ACC112 (cell line): ENCODE data around the gene PNPLA3.

ENCODE experiments used
- H2AFZ ChIP-seq: fragments of 200-600 bp; sonication (generic); one replicate; pipeline ENCODE4 v1.6.0; 2017; ENCODE audit warnings: antibody characterized with exemption, low read length; ENCODE audit not compliant: unreplicated experiment
- H3K27ac ChIP-seq: fragments of 200-600 bp; sonication (generic); 2 replicates; pipeline ENCODE4 v1.5.1; 2014; ENCODE audit warnings: low read depth, mild to moderate bottlenecking, antibody characterized with exemption, low read length, moderate library complexity
- H3K27me3 ChIP-seq: fragments of 200-600 bp; sonication (generic); 2 replicates; pipeline ENCODE4 v1.6.1; 2014; ENCODE audit warnings: mild to moderate bottlenecking, antibody characterized with exemption, low read length, moderate library complexity, mixed read lengths; ENCODE audit not compliant: insufficient read depth
- H3K36me3 ChIP-seq: fragments of 200-600 bp; sonication (generic); 2 replicates; pipeline ENCODE4 v1.6.1; 2016; ENCODE audit warnings: mild to moderate bottlenecking, antibody characterized with exemption, low read length, moderate library complexity, mixed read lengths; ENCODE audit not compliant: insufficient read depth
- H3K4me1 ChIP-seq: fragments of 200-600 bp; sonication (generic); one replicate; pipeline ENCODE4 v1.6.1; 2016; ENCODE audit warnings: low read length, mixed read lengths; ENCODE audit not compliant: insufficient read depth, unreplicated experiment, control insufficient read depth
- H3K4me3 ChIP-seq: fragments of 200-600 bp; sonication (generic); 2 replicates; pipeline ENCODE4 v1.5.1; 2014; ENCODE audit warnings: mild to moderate bottlenecking, low read depth, low read length
- H3K79me2 ChIP-seq: fragments of 200-600 bp; sonication (generic); one replicate; pipeline ENCODE4 v1.6.0; 2016; ENCODE audit warnings: low read length; ENCODE audit not compliant: control insufficient read depth, unreplicated experiment, insufficient read depth

Gene PNPLA3

GRCh38 chr22:43968614-43969013 lies 45.0 kb downstream of the PNPLA3 start:
- no peak overlapping the region for H3K4me3 ChIP-seq
- H3K36me3 ChIP-seq, result no peaks in the 10 kb centered on the region
- no peaks in the 10 kb centered on the region for H3K27me3 ChIP-seq
- no peaks in the 10 kb centered on the region for H3K79me2 ChIP-seq
- no peaks in the 10 kb centered on the region for H3K4me1 ChIP-seq
- no peak overlapping the region for H2AFZ ChIP-seq
- no peak overlapping the region for H3K27ac ChIP-seq

- no peaks in the 10 kb centered on the region for H3K36me3 ChIP-seq
- H3K79me2 ChIP-seq, result no peaks in the 10 kb centered on the region
- no peak overlapping the region for H2AFZ ChIP-seq
Measured at GRCh38 chr22:43969021-43969878, 45.6 kb downstream of the PNPLA3 start.

DNA sequence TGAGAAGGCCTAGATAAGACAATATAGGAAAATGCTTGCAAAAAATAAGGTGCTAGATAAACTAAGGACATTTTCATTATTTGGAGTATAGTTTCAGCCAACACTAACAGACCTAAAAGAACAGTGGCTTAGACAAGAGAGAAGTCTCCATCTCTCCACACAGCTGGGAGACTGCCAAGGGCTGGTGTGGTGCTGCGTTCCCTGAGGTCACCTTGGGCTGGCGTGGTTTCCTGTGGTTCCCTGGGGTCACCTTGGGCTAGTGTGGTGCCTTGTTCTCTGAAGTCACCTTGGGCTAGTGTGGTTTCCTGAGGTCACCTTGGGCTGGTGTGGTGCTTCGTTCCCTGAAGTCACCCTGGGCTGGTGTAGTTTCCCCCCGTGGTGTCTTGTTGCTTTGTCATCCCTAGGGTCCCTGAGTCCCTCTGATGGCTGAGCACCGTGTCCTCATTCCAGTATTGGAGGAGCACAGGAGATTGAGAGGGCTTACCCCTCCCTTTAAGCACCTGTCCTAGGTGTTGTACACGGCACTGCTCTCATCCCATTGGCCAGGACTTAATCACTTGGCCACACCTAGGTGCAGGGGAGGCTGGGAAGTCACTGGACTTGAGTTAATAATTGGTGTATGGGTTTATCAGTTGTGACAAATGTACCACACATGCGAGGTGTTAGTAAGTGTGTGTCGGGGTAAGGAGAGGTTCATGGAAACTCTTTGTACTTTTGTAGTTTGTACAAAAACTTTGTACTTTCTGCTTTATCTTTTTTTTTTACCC lies 46.6 kb downstream of the PNPLA3 start:
- H3K36me3 ChIP-seq, result no peaks in the 10 kb centered on the region
- no peaks in the 10 kb centered on the region for H3K79me2 ChIP-seq
- no peaks in the 10 kb centered on the region for H3K4me1 ChIP-seq
- no peak overlapping the region for H3K4me3 ChIP-seq
- no peaks in the 10 kb centered on the region for H3K27me3 ChIP-seq
- H3K27ac ChIP-seq, result no peak overlapping the region
- no peak overlapping the region for H2AFZ ChIP-seq

More at GRCh38 chr22:43969021-43969878, 45.6 kb downstream of the PNPLA3 start:
- Histone ChIP-seq H3K27ac (no peak overlapping the region), H3K4me3 (no peak overlapping the region), H3K4me1 (no peaks in the 10 kb centered on the region), H3K27me3 (no peaks in the 10 kb centered on the region)

- H3K36me3 ChIP-seq, result no peaks in the 10 kb centered on the region
- no peaks in the 10 kb centered on the region for H3K27me3 ChIP-seq
- H2AFZ ChIP-seq, result no peak overlapping the region
Measured at GRCh38 chr22:43971112-43971511, 47.5 kb downstream of the PNPLA3 start.

DNA sequence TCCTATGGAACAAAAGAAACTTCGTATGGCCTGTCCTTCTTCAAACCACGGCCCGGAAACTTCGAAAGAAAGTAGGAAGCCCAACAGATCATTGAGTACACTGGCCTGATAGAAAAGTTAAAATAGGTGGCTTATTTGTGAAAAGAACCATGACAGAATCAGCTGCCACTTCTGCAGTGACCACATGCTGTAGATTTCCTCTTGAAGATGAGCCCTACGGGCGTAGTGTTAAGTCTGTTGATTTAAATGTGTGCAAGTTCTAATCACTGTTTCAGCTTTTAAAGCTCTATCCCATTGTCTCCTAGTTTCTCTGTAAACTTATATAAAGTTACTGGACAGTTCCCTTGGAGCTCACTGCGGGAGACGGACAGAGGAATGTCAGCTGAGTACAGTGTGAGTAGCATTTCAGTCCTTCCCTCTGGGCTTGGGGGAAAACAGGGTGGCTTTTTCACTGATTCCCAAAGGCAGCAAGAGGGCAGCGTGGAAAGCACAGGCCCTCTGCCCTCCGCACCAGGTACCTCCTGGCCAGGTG lies 49.4 kb downstream of the PNPLA3 start:
- no peak overlapping the region for H3K27ac ChIP-seq
- H3K4me1 ChIP-seq, result no peaks in the 10 kb centered on the region
- no peak overlapping the region for H2AFZ ChIP-seq
- H3K36me3 ChIP-seq, result no peaks in the 10 kb centered on the region
- H3K79me2 ChIP-seq, result no peaks in the 10 kb centered on the region
- H3K4me3 ChIP-seq, result no peak overlapping the region
- H3K27me3 ChIP-seq, result no peaks in the 10 kb centered on the region

More at GRCh38 chr22:43971112-43971511, 47.5 kb downstream of the PNPLA3 start:
- H3K27ac ChIP-seq, result no peak overlapping the region
- no peak overlapping the region for H3K4me3 ChIP-seq
- no peaks in the 10 kb centered on the region for H3K4me1 ChIP-seq
- H3K79me2 ChIP-seq, result no peaks in the 10 kb centered on the region

DNA sequence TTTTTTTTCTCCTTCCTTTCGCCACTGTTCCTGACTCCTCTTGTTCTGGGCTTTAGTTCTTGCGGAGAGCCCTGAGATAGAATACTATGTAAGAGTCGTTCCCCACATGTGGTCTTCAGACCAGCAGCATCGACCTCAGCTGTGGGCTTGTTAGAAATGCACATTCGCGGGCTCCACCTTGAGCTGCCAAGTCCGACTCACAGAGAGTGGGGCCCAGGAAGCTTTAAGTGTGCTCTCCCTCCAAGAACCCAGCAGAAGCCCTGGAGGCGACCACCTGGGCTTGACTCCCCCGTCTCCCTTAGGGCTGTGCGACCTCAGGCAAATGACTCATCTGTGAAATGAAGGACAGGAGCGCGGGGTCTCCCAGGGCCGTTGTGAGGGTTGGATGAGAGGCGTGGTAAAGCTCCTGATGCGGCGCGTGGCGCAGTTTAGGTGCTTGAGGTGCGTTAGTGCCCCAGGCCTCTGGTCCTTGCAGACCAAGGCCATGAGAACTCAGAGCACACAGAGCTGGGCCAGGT lies 50.5 kb downstream of the PNPLA3 start:
- no peaks in the 10 kb centered on the region for H3K36me3 ChIP-seq
- no peaks in the 10 kb centered on the region for H3K4me1 ChIP-seq
- H3K4me3 ChIP-seq, result no peak overlapping the region
- H3K27ac ChIP-seq, result no peak overlapping the region
- no peaks in the 10 kb centered on the region for H3K79me2 ChIP-seq
- no peaks in the 10 kb centered on the region for H3K27me3 ChIP-seq
- no peak overlapping the region for H2AFZ ChIP-seq

DNA sequence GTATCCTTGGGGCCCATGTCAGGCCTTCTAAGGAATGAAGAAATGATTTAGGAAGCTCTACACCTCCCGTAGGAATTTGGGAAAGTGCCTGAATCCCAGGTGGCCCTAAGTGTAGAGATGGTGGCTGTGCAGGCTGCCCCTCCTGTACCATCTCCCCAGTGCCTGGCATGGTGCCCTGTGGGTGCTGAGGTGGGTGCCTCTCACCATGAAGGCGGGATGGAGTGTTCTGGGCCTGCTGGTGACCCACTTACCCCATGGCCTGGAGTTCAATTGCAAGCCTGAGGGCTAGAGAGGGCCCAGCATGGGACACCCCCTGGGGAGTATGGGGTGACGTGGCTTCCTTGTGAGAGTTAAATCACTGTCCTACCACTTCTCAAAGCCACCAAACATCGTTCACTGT lies 51.4 kb downstream of the PNPLA3 start:
- H3K27me3 ChIP-seq, result no peaks in the 10 kb centered on the region
- no peaks in the 10 kb centered on the region for H3K4me1 ChIP-seq
- no peak overlapping the region for H2AFZ ChIP-seq
- no peak overlapping the region for H3K4me3 ChIP-seq
- no peaks in the 10 kb centered on the region for H3K36me3 ChIP-seq
- no peaks in the 10 kb centered on the region for H3K79me2 ChIP-seq
- H3K27ac ChIP-seq, result no peak overlapping the region

GRCh38 chr22:43976861-43977795 lies 53.5 kb downstream of the PNPLA3 start:
- Histone ChIP-seq H3K79me2 (no peaks in the 10 kb centered on the region), H3K4me1 (no peaks in the 10 kb centered on the region), H2AFZ (no peak overlapping the region), H3K4me3 (no peak overlapping the region), H3K36me3 (no peaks in the 10 kb centered on the region), H3K27ac (no peak overlapping the region), H3K27me3 (no peaks in the 10 kb centered on the region)

DNA sequence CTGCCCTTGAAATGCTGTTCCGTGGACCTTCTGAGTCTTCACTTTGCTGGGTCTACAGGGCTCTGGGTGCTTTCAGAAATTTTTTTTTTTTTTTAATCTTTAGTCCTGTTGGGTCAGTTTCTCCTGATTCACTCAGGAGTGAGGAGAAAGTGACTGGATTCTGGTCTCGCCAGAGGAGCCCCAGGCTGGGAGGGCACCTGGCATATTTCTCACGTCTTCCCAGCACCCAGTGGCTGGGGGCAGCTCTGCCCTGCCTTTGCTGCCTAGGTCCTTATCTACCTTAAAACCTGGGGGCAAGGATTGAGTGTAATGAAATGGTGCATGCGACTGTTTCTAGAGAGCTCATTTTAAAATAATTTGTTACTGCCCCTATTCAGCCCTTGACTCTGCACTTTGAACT lies 55.0 kb downstream of the PNPLA3 start:
- H3K36me3 ChIP-seq, result no peaks in the 10 kb centered on the region
- no peaks in the 10 kb centered on the region for H3K27me3 ChIP-seq
- no peaks in the 10 kb centered on the region for H3K4me1 ChIP-seq
- H3K4me3 ChIP-seq, result no peak overlapping the region
- H2AFZ ChIP-seq, result no peak overlapping the region
- H3K27ac ChIP-seq, result no peak overlapping the region
- H3K79me2 ChIP-seq, result no peaks in the 10 kb centered on the region

DNA sequence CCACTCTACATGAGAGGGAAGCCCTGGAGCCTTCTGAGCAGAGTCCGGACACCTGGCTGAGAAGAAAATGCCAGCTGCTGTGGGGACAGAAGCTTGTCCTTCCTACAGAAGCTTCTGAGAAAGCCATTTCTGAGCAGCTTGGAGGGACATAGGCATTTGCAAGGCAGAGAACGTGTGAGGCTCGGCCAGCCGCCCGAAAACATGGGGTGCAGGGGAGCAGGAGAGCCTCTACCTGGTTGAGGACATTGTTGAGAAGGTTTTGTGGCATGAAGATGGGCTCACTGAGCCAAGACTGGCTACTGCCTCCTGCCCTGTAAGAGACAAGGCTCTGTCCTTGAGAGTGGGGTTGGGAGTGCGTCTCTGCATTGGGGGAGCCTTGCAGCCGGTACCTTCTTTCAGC lies 57.0 kb downstream of the PNPLA3 start:
- H3K27ac ChIP-seq, result no peak overlapping the region
- H2AFZ ChIP-seq, result no peak overlapping the region
- H3K79me2 ChIP-seq, result no peaks in the 10 kb centered on the region
- H3K36me3 ChIP-seq, result no peaks in the 10 kb centered on the region
- no peaks in the 10 kb centered on the region for H3K4me1 ChIP-seq
- H3K4me3 ChIP-seq, result no peak overlapping the region
- H3K27me3 ChIP-seq, result no peaks in the 10 kb centered on the region
